KMS-11 (cell line): Measurements from ENCODE around the gene TIGD3.

Source experiments
- H2AFZ ChIP-seq: fragments of 200-600 bp; sonication (generic); 2 replicates; pipeline ENCODE4 v1.6.1; 2016; ENCODE audit warnings: antibody characterized with exemption, mixed run types, low read depth
- H3K27ac ChIP-seq: fragments of 200-600 bp; sonication (generic); 2 replicates; pipeline ENCODE4 v1.6.1; 2016; ENCODE audit warnings: mild to moderate bottlenecking, mixed run types
- H3K27me3 ChIP-seq: fragments of 200-600 bp; sonication (generic); 2 replicates; pipeline ENCODE4 v1.6.1; 2017; ENCODE audit warnings: mild to moderate bottlenecking, low read depth, mixed run types, moderate library complexity; ENCODE audit not compliant: insufficient read depth
- H3K36me3 ChIP-seq: fragments of 200-600 bp; sonication (generic); 2 replicates; pipeline ENCODE4 v1.6.1; 2017; ENCODE audit warnings: mild to moderate bottlenecking, mixed run types; ENCODE audit not compliant: insufficient read depth
- H3K4me1 ChIP-seq: fragments of 200-600 bp; sonication (generic); 2 replicates; pipeline ENCODE4 v1.6.1; 2016; ENCODE audit warnings: mild to moderate bottlenecking, low read depth, mixed run types; ENCODE audit not compliant: poor library complexity, severe bottlenecking
- H3K4me2 ChIP-seq: fragments of 200-600 bp; sonication (generic); 2 replicates; pipeline ENCODE4 v1.7.0; 2016; ENCODE audit warnings: mild to moderate bottlenecking, mixed run types
- H3K4me3 ChIP-seq: fragments of 200-600 bp; sonication (generic); IDR thresholded peaks from 2 replicates; pipeline ENCODE4 v1.6.1; 2017; ENCODE audit warnings: low read depth, low read length, mixed read lengths; ENCODE audit not compliant: insufficient read depth
- H3K79me2 ChIP-seq: fragments of 200-600 bp; sonication (generic); 2 replicates; pipeline ENCODE4 v1.6.1; 2016; ENCODE audit warnings: low read depth, mixed run types; ENCODE audit not compliant: insufficient read depth
- H3K9ac ChIP-seq: fragments of 200-600 bp; sonication (generic); 2 replicates; pipeline ENCODE4 v1.6.1; 2016; ENCODE audit warnings: mild to moderate bottlenecking, mixed run types
- H4K20me1 ChIP-seq: fragments of 200-600 bp; sonication (generic); 2 replicates; pipeline ENCODE4 v1.6.1; 2016; ENCODE audit warnings: mild to moderate bottlenecking, mixed run types; ENCODE audit not compliant: insufficient read depth
- CTCF ChIP-seq: fragments of 200-600 bp; sonication (generic); conservative IDR thresholded peaks from 2 replicates; pipeline ENCODE4 v1.6.1; 2017; ENCODE audit warnings: low read depth, mild to moderate bottlenecking, antibody characterized with exemption, low read length, moderate library complexity, mixed read lengths

TIGD3 gene

DNA sequence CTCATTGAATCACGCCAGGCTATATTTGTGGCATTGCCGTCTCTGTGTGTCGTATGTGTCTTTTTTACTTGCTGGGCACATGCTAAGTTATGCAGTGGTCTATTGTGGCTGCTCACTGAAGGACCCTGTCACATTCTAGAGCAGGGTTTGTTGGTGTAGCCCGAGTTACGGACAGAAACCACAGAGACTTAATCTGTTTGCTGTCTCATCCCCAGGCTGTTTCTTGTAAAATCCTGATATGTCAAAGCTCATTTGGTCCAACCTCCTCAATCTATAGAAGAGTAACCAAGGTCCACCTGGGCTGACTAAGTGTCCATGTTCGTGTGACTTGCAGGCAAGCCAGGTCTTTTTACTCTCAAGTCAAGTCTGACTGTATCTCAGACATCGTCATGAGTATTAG is 15.9 kb upstream of the TIGD3 start:
- Histone ChIP-seq H2AFZ (no peak overlapping the region), H3K4me1 (peaks cover 9% of the 10 kb centered on the region), H3K27me3 (no peaks in the 10 kb centered on the region), H3K27ac (no peak overlapping the region), H3K36me3 (peaks cover 3% of the 10 kb centered on the region; the same call in 1 of the 2 replicates), H4K20me1 (no peaks in the 10 kb centered on the region), H3K4me2 (no peak overlapping the region), H3K9ac (no peak overlapping the region), H3K4me3 (no peak overlapping the region), H3K79me2 (peaks cover 57% of the 10 kb centered on the region)
- TF ChIP-seq CTCF = no peak

- Histone ChIP-seq H4K20me1 (no peaks in the 10 kb centered on the region), H3K79me2 (peaks cover 42% of the 10 kb centered on the region), H3K4me2 (no peak overlapping the region), H3K4me3 (no peak overlapping the region), H3K9ac (no peak overlapping the region), H3K27me3 (no peaks in the 10 kb centered on the region), H3K36me3 (peaks cover 3% of the 10 kb centered on the region; the same call in 1 of the 2 replicates), H3K27ac (no peak overlapping the region), H3K4me1 (peaks cover 5% of the 10 kb centered on the region), H2AFZ (no peak overlapping the region)
- TF ChIP-seq CTCF = no peak
These were observed 14.3 kb upstream of the TIGD3 start for GRCh38 chr11:65340226-65340625.

DNA sequence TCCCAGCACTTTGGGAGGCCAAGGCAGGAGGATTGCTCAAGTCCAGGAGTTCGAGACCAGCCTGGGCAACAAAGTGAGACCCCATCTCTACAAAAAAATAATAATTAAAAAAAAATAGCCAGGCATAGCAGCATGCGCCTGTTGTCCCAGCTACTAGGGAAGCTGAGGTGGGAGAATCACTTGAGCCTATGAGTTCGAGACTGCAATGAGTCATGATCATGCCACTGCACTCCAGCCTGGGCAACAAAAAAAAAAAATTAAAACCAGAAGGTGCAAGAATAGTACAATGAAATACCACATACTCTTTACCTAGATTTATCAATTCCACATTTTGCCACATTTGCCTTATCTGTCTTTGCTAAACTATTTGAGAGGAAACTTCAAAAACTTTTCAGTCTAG is 12.7 kb upstream of the TIGD3 start:
- Histone ChIP-seq H3K9ac (no peak overlapping the region), H3K36me3 (peaks cover 3% of the 10 kb centered on the region; the same call in 1 of the 2 replicates), H4K20me1 (no peaks in the 10 kb centered on the region), H3K27ac (no peak overlapping the region), H2AFZ (no peak overlapping the region), H3K27me3 (no peaks in the 10 kb centered on the region), H3K4me3 (no peak overlapping the region), H3K4me1 (no peaks in the 10 kb centered on the region), H3K79me2 (peaks cover 26% of the 10 kb centered on the region), H3K4me2 (no peak overlapping the region)
- TF ChIP-seq CTCF = no peak

DNA sequence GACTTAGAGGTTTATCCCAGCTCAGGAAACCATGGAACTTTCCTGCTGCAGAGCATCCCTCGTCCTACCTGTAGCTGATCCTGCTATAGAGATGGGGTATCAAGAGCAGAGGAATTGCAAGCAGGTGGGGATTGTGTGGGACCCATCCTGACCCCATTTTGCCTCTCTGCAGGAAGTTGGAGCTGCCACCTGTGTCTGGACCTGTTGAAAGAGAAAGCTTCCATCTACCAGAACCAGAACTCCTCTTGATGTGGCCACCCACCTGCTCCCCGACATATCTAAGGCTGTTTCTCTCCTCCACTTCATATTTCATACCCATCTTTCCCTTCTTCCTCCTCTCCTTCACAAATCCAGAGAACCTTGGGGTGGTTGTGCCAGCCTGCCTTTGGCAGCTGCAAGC is 3.0 kb upstream of the TIGD3 start:
- no peak overlapping the region for H3K4me2 ChIP-seq
- no peak overlapping the region for H2AFZ ChIP-seq
- no peak overlapping the region for H3K27ac ChIP-seq
- H3K4me3 ChIP-seq = no peak overlapping the region
- H3K36me3 ChIP-seq = peaks cover 3% of the 10 kb centered on the region; the same call in 1 of the 2 replicates
- H3K79me2 ChIP-seq = no peaks in the 10 kb centered on the region
- TF ChIP-seq CTCF = no peak
- H4K20me1 ChIP-seq = no peaks in the 10 kb centered on the region
- H3K27me3 ChIP-seq = no peaks in the 10 kb centered on the region
- H3K4me1 ChIP-seq = peaks cover 9% of the 10 kb centered on the region
- no peak overlapping the region for H3K9ac ChIP-seq
